Colon (tissue), 2 donors: ENCODE measurements around the gene FBXO4.

Experiments used
- FAIRE-seq: peaks from 2 replicates; lab custom pipeline; 2012; peaks lifted over from hg19 to GRCh38; lab: Jason Lieb, UNC
- donor health status: control.
- donor health status: control.

The FBXO4 gene

GRCh38 chr5:41924872-41925554 is at the start of gene FBXO4:
Gene FBXO4 (plus strand): TSS chr5:41925281. CDS start chr5:41925310, 29 bp downstream.
- FAIRE-seq = no peak

GRCh38 chr5:41876678-41877077 is 48.4 kb upstream of the FBXO4 start:
- no peak for FAIRE-seq

DNA sequence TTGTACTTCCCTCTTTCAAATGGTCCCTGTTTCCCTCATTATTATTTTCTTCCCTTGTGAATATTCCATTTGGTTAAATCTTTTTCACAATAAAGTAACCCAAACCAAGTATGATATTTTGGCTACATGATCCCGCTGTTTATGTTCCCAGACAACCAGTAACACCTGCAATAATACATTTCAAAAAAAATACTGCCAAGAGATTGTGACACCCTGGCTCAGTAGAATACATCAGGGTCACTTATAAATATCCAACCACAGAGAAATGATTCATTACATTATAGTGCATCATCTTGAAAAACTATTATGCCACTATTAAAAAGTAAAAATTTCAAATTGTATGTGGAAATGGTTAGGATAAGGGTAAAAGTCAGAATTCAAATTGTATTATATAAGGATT is 47.7 kb upstream of the FBXO4 start:
- FAIRE-seq = no peak

DNA sequence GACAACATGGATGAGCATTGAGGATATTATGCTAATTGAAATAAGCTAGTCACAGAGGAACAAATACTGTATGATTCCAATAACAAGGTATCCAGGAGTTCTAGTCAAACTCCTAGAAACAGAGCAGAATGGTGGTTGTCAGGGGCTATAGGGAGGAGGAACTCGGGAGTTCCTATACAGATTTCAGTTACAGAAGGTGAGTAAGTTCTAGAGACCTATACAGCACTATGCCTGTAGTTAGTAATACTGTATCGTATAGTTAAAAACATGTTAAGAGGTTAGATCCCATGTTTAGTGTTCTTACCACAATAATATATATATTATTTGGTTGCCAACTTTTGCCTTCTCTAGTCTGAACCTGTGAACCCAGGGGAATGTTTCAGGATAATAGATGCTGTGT is 46.9 kb upstream of the FBXO4 start:
- no peak for FAIRE-seq

- no peak for FAIRE-seq
These were observed 46.2 kb upstream of the FBXO4 start for GRCh38 chr5:41878643-41879478.

DNA sequence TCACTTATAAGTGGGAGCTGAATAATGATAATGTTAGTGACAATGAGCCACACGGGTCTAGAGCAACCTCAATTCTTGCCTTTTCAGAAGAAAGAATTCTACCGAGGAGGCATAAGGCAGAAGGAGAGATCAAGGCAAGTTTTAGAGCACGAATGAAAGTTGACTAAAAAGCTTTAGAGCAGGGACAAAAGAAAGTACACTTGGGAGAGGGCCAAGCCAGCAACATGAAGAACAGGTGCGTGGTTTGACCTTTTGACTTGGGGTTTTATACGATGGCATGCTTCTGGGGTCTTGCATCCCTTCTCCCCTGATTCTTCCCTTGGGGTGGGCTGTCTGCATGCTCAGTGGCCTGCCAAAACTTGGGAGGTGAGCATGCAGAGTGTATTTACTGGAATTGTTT is 42.3 kb upstream of the FBXO4 start:
- FAIRE-seq = no peak

DNA sequence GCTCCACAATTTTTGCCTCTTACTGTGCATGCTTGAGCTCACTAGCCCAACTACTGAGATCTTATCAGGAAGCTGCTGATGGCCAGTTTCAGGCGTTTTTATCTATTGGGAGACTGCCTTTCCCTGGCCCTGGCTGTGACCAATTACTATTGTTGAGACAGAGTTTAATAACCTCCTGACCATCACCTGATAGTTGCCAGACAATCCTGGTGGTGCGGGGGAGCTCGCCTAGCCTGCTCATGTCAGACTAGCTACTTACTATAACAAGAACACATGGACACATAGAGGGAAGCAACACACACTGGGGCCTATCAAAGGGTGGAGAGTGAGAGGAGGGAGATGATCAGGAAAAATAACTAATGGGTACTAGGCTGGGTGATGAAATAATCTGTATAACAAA is 41.8 kb upstream of the FBXO4 start:
- no peak for FAIRE-seq

GRCh38 chr5:41883936-41884335 is 41.1 kb upstream of the FBXO4 start:
- FAIRE-seq = no peak

GRCh38 chr5:41885286-41885685 is 39.8 kb upstream of the FBXO4 start:
- no peak for FAIRE-seq

DNA sequence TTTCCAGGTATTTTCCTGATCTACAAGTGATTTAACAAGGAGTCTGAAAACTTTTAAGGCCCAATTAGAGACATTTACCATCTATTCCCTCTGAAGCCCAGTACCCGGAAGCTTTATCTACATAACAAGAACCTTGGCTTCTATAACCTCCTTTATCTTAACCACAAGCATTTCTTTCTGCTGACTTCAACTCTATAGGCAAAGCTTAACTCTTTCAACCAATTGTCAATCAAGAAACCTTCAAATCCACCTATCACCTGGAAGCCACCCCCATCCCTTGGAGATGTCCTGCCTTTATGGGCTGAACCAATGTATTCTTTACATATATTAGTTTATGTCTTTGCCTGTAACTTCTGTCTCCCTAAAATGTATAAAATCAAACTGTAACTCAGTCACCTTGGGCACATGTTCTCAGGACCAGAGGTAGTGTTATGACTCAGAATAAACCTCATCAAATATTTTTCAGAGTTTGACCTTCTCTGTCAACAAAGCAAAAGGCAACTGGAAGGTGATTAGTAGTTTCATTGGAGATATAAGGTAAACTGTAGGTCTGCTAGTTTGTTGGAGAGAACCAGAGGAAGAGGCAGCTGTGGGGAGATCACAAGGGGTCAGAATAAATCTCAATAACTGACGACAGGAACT is 33.9 kb upstream of the FBXO4 start:
- no peak for FAIRE-seq

DNA sequence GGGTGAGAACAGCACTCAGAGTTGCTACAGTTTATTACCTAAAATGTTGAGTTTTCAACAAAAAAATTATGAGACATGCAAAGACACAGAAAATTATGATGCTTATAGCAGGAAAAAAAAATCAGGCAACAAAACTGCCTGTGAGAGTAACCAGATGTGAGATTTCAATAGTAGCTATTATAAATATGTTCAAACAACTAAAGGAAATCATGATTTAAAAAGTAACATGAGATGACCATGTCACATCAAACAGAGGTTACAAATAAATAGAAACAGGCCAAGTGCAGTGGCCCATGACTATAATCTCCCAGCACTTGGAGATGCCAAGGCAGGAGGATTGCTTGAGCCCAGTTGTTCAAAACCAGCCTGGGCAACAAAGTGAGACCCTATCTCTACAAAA is 33.0 kb upstream of the FBXO4 start:
- FAIRE-seq = no peak

GRCh38 chr5:41893074-41893851 is 31.8 kb upstream of the FBXO4 start:
- FAIRE-seq = no peak

GRCh38 chr5:41896230-41896629 is 28.9 kb upstream of the FBXO4 start:
- FAIRE-seq = no peak

DNA sequence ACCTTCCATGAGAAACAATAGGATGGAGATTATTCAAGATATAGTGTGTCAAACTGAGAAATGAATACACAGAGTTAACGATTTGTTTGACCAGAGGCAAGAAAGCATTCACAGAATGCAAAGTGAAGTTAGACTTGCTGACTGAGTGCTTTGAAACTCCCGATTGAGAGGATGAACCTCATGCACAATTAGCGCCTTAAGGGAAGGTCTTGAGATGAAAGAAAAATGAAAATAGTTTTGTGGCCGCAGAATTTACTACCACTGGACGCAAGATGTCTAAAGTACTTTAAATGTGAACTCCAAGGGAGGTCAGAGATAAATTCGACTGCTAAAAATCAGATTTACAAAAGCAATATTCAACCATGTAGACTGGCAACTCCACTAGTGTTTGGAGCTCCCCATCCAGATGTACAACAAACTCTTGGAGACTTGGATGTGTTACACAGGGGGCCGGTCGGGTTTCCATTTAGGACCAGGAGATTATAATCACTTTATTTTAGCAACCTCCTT is 21.6 kb upstream of the FBXO4 start:
- FAIRE-seq = no peak

DNA sequence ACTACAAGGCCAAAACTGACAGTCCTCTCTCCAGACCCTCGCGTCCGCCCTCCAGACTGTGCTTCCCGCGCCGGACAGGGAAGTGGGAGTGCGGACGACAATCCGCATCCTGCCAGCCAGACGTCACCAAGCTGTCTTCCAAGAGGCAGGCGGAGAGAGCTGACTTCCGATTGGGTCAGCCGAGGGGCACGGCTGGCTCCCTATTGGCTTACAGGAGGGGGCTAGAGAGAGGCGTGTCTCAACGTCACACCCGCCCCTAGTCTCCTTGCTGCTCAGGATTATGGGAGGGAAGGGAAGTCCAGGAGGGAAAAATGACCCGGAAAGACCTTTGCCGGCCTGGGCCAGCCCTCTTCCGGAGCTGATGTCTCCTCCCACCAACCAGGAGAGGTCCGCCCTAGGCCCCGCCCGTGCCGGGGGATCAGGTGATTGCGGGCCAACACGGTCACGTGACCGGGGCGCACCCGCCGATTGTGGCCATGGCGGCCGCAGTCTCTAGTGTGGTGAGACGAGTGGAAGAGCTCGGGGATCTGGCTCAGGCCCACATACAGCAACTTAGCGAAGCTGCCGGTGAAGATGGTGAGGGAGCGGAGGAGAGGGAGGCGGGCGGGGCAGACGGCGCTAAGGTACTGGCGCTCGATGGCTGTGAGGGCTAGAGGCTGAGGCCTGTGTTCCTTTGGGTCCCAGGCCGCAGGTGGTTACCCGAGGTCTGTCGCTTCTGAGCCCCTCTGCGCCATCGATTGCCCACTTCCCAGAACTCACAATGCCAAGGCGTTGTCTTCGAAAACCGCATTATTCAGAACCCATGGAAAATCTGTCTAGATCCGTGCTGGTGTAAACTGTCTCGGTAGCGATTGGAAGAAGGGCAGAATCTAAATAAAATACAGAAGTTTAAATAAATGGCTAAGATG is 20.9 kb upstream of the FBXO4 start, which contains the start of gene RIMOC1:
TSS of gene RIMOC1 (plus strand) at position 453 of the 908 bp plus-strand sequence. CDS start at position 477, 24 bp downstream.
- peak; percentile 88 for FAIRE-seq

GRCh38 chr5:41906151-41906550 is 18.9 kb upstream of the FBXO4 start:
- FAIRE-seq = no peak

GRCh38 chr5:41908374-41909079 is 16.6 kb upstream of the FBXO4 start:
- no peak for FAIRE-seq

DNA sequence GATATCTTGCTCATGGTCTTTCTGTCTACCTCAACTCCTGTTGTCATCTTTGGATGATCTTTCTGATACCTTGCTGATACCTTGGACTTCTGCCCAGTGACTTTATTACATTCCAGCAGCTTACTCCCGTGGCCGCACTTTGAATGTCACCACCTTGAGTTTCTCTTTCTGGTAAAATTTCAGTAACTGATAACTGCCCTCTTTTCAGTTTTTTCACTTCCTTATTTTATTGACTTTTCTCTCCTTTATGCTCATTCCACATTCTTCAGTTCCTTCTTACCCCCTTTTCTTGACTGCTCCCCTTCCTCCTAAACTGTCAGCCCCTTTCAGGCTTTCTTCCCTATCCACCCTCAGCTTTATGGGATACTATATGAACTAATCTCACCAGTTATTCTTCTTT is 7.0 kb upstream of the FBXO4 start:
- FAIRE-seq = no peak

DNA sequence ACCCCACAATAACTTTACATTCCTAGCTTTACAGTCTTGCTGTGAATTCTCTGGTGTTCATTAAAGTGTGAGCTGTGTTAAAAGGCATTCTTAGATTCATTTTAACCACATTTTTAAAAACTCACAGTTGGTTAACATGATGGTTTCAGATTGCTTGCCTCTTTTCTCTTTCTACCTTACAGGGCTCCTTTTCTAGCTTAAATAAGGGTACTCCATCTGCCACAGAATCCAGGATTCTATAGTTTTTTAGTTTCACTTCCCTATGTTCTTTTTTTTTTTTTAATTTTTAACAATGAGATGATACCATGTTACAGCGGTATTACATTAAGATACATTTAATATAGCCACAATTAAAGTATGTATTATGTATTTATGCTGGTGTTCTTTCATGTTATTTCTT is 3.9 kb upstream of the FBXO4 start:
- FAIRE-seq = no peak

GRCh38 chr5:41921874-41922273 is 3.2 kb upstream of the FBXO4 start:
- FAIRE-seq = no peak
